ENCODE data around the gene CD2BP2.

The CD2BP2 gene

GRCh38 chr16:30378236-30379157 lies 23.4 kb upstream of the CD2BP2 start:
- DNase-seq, result peak; percentile 100

- DNase-seq, result peak; percentile 94
Measured at GRCh38 chr16:30377812-30378235, 22.7 kb upstream of the CD2BP2 start.

- no peak for DNase-seq
Measured at GRCh38 chr16:30377050-30377811, 22.1 kb upstream of the CD2BP2 start.

GRCh38 chr16:30376461-30376902 lies 21.4 kb upstream of the CD2BP2 start:
- DNase-seq, result peak; percentile 32

GRCh38 chr16:30375864-30376263 lies 20.8 kb upstream of the CD2BP2 start:
- peak; percentile 44 for DNase-seq

- peak; percentile 45 for DNase-seq
Measured at GRCh38 chr16:30374538-30374937, 19.4 kb upstream of the CD2BP2 start, which contains the start of gene MYL11. Gene MYL11, plus strand, starts transcription at chr16:30374802. Its CDS starts 56 bp downstream, at chr16:30374858.

- DNase-seq, result peak; percentile 36
Measured at GRCh38 chr16:30372725-30373124, 17.6 kb upstream of the CD2BP2 start.

GRCh38 chr16:30372038-30372712 lies 17.1 kb upstream of the CD2BP2 start:
- peak; percentile 55 for DNase-seq

- DNase-seq, result peak; percentile 37
Measured at GRCh38 chr16:30371248-30371816, 16.2 kb upstream of the CD2BP2 start.

- peak; percentile 100 for DNase-seq
Measured at GRCh38 chr16:30370456-30371247, 15.5 kb upstream of the CD2BP2 start, which contains the start of gene TBC1D10B. Gene TBC1D10B, minus strand, starts transcription at chr16:30370494. Its CDS starts 311 bp downstream, at chr16:30370183.

GRCh38 chr16:30369938-30370455 lies 14.9 kb upstream of the CD2BP2 start:
- no peak for DNase-seq

GRCh38 chr16:30369091-30369937 lies 14.2 kb upstream of the CD2BP2 start:
- peak; percentile 41 for DNase-seq

GRCh38 chr16:30368792-30369090 lies 13.6 kb upstream of the CD2BP2 start:
- DNase-seq, result no peak

GRCh38 chr16:30368122-30368791 lies 13.1 kb upstream of the CD2BP2 start:
- DNase-seq, result no peak

GRCh38 chr16:30367349-30368009 lies 12.4 kb upstream of the CD2BP2 start:
- DNase-seq, result no peak

- no peak for DNase-seq
Measured at GRCh38 chr16:30366511-30366910, 11.4 kb upstream of the CD2BP2 start.

- no peak for DNase-seq
Measured at GRCh38 chr16:30365200-30365599, 10.1 kb upstream of the CD2BP2 start.

- no peak for DNase-seq
Measured at GRCh38 chr16:30361180-30361579, 6.1 kb upstream of the CD2BP2 start.

- DNase-seq, result no peak
Measured at GRCh38 chr16:30359871-30360170, 4.7 kb upstream of the CD2BP2 start.

Data from right forelimb (tissue), 1 donor.